ENCODE measurements around the gene PEPD. TPM values are rescaled to one million over a fixed set of nuclear protein-coding genes. Genes with fewer than 3 reads are reported as not detected.
"Not testable (repeated sequence)": the region's sequence is repeated elsewhere in the genome, so short reads cannot be mapped to it uniquely, and the experiment has no call there.

PEPD gene
- total and polyA plus RNA-seq, 10 of the 15 experiments (the other 5 are each of a cell fraction or from before 2014, with no cell fraction given): 1.4 to 52.0 (median 20.2) TPM

DNA sequence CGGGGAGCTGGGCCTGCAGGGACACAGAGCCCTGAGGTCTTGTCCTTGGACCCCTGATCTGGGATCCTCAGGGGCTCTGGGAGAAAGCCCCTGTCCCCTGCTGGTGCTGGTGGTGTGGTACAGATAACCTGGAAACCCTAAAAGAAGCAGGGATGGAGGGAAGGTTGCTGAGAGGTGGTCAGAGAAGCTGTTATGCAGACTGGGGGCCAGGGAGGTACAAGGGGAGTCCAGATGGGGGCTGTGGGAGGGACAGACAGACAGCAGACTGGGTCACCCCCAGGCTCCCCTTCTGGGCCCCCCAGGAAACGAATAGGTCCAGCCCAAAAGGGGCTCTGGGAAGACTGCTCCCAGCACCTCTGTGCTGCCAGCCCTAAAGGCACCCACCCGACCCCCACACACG is 34.7 kb upstream of the PEPD start:
- ATAC-seq: no peak
- no peak for TF ChIP-seq ZNF384 (IDR thresholded peaks at IDR 0.05; ENCODE audit: borderline replicate concordance, low read depth, low read length)
- no peak for TF ChIP-seq MXI1 (IDR thresholded peaks at IDR 0.05; ENCODE audit: low read depth, low read length)
- no peak for TF ChIP-seq RBBP5 (conservative IDR thresholded peaks at IDR 0.05)
- TF ChIP-seq LARP7 (IDR thresholded peaks at IDR 0.05): no peak
- no peak for TF ChIP-seq EP300 (IDR thresholded peaks at IDR 0.05; ENCODE audit: borderline replicate concordance in 1 of 2, control insufficient read depth in 1 of 2, low read depth in 2 of 2, low read length in 2 of 2)
- no peak for TF ChIP-seq SIX5 (IDR thresholded peaks at IDR 0.05; ENCODE audit: low read depth, low read length, severe bottlenecking)
- TF ChIP-seq PAX8 (IDR thresholded peaks at IDR 0.05): no peak
- TF ChIP-seq, protein P1, sequence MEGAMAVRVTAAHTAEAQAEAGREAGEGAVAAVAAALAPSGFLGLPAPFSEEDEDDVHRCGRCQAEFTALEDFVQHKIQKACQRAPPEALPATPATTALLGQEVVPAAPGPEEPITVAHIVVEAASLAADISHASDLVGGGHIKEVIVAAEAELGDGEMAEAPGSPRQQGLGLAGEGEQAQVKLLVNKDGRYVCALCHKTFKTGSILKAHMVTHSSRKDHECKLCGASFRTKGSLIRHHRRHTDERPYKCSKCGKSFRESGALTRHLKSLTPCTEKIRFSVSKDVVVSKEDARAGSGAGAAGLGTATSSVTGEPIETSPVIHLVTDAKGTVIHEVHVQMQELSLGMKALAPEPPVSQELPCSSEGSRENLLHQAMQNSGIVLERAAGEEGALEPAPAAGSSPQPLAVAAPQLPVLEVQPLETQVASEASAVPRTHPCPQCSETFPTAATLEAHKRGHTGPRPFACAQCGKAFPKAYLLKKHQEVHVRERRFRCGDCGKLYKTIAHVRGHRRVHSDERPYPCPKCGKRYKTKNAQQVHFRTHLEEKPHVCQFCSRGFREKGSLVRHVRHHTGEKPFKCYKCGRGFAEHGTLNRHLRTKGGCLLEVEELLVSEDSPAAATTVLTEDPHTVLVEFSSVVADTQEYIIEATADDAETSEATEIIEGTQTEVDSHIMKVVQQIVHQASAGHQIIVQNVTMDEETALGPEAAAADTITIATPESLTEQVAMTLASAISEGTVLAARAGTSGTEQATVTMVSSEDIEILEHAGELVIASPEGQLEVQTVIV (IDR thresholded peaks at IDR 0.05; ENCODE audit: borderline replicate concordance, partially characterized antibody): no peak
- TF ChIP-seq NR2F1 (conservative IDR thresholded peaks at IDR 0.05): no peak
- TF ChIP-seq, protein P2, sequence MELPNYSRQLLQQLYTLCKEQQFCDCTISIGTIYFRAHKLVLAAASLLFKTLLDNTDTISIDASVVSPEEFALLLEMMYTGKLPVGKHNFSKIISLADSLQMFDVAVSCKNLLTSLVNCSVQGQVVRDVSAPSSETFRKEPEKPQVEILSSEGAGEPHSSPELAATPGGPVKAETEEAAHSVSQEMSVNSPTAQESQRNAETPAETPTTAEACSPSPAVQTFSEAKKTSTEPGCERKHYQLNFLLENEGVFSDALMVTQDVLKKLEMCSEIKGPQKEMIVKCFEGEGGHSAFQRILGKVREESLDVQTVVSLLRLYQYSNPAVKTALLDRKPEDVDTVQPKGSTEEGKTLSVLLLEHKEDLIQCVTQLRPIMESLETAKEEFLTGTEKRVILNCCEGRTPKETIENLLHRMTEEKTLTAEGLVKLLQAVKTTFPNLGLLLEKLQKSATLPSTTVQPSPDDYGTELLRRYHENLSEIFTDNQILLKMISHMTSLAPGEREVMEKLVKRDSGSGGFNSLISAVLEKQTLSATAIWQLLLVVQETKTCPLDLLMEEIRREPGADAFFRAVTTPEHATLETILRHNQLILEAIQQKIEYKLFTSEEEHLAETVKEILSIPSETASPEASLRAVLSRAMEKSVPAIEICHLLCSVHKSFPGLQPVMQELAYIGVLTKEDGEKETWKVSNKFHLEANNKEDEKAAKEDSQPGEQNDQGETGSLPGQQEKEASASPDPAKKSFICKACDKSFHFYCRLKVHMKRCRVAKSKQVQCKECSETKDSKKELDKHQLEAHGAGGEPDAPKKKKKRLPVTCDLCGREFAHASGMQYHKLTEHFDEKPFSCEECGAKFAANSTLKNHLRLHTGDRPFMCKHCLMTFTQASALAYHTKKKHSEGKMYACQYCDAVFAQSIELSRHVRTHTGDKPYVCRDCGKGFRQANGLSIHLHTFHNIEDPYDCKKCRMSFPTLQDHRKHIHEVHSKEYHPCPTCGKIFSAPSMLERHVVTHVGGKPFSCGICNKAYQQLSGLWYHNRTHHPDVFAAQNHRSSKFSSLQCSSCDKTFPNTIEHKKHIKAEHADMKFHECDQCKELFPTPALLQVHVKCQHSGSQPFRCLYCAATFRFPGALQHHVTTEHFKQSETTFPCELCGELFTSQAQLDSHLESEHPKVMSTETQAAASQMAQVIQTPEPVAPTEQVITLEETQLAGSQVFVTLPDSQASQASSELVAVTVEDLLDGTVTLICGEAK (IDR thresholded peaks at IDR 0.05; ENCODE audit: borderline replicate concordance): no peak
- no peak for TF ChIP-seq POLR2AphosphoS5 (IDR thresholded peaks at IDR 0.05; ENCODE audit: low read length)
- no peak for TF ChIP-seq MTA3 (IDR thresholded peaks at IDR 0.05; ENCODE audit: borderline replicate concordance, low read length)
- intact Hi-C loops (cut with micrococcal nuclease; ENCODE audit: unreplicated experiment) (no loop called here), in situ Hi-C loops (cut with MboI) (no loop called here)
- POLR2A ChIA-PET: no interaction called here
- H3K36me3 ChIP-seq (ENCODE audit: control insufficient read depth in 2 of 2, insufficient read depth in 2 of 2, low read length in 1 of 2): no peaks in the 10 kb centered on the region
- no TSS peak for BruUV-seq (replicated peaks)
- CTCF ChIA-PET: no interaction called here
- 0% methylated on average over 4 of the region's 4 CpGs for WGBS (ENCODE audit: insufficient coverage, insufficient replicate concordance, low lambda C conversion rate, missing lambda C conversion rate)
- no peaks in the 10 kb centered on the region for H3K4me1 ChIP-seq (ENCODE audit: control insufficient read depth, insufficient read depth, low read length)
- SMC1A ChIA-PET (ENCODE audit: uncharacterized antibody, unreplicated experiment): no interaction called here
- H3K9ac ChIP-seq (ENCODE audit: control insufficient read depth, insufficient read depth, low read length): no peak overlapping the region
- H3K27ac ChIP-seq (ENCODE audit: control insufficient read depth, insufficient read depth): no peak overlapping the region
- no peak for DNase-seq (ENCODE audit: low read depth, low spot score)
- RAD21 ChIA-PET (ENCODE audit: unreplicated experiment): no interaction called here
- no peaks in the 10 kb centered on the region for H3K27me3 ChIP-seq (replicated peaks in 1 of 2; ENCODE audit: control insufficient read depth in 2 of 2, insufficient read depth in 2 of 2, low read length in 1 of 2)
- no peak overlapping the region for H3K4me2 ChIP-seq (ENCODE audit: control insufficient read depth, insufficient read depth)
- FAIRE-seq: no peak
- no peaks in the 10 kb centered on the region for H3K9me3 ChIP-seq (replicated peaks; ENCODE audit: control insufficient read depth, insufficient read depth, low read length)
- no peak overlapping the region for H3K4me3 ChIP-seq
- H2AFZ ChIP-seq (ENCODE audit: control insufficient read depth, low read depth, low read length): no peak overlapping the region
- H3K79me2 ChIP-seq (ENCODE audit: control insufficient read depth, insufficient read depth, low read length): no peaks in the 10 kb centered on the region
- H4K20me1 ChIP-seq (ENCODE audit: control insufficient read depth, insufficient read depth): no peaks in the 10 kb centered on the region

DNA sequence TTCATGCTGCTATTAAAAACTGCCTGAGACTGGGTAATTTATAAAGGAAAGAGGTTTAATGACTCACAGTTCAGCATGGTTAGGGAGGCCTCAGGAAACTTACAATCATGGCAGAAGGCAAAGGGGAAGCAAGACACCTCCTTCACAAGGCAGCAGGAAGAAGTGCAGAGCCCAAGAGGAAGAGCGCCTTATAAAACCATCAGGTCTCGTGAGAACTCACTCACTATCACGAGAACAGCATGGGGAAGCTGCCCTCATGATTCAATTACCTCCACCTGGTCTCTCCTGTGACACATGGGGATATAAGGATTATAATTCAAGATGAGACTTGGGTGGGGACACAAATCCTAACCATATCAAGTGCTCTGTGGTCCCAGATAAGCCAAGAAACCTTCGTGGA is 34.1 kb upstream of the PEPD start:
- intact Hi-C loops (cut with micrococcal nuclease; ENCODE audit: unreplicated experiment); DNase-seq (ENCODE audit: low read depth, low spot score); ATAC-seq; H3K4me1 ChIP-seq (ENCODE audit: control insufficient read depth, insufficient read depth, low read length); H4K20me1 ChIP-seq (ENCODE audit: control insufficient read depth, insufficient read depth); H3K9ac ChIP-seq (ENCODE audit: control insufficient read depth, insufficient read depth, low read length); SMC1A ChIA-PET (ENCODE audit: uncharacterized antibody, unreplicated experiment); H3K27ac ChIP-seq (ENCODE audit: control insufficient read depth, insufficient read depth); H3K9me3 ChIP-seq (replicated peaks; ENCODE audit: control insufficient read depth, insufficient read depth, low read length); POLR2A ChIA-PET; H3K27me3 ChIP-seq (replicated peaks in 1 of 2; ENCODE audit: control insufficient read depth in 2 of 2, insufficient read depth in 2 of 2, low read length in 1 of 2); H3K4me3 ChIP-seq; H3K79me2 ChIP-seq (ENCODE audit: control insufficient read depth, insufficient read depth, low read length); H3K36me3 ChIP-seq (ENCODE audit: control insufficient read depth in 2 of 2, insufficient read depth in 2 of 2, low read length in 1 of 2); in situ Hi-C loops (cut with MboI); H2AFZ ChIP-seq (ENCODE audit: control insufficient read depth, low read depth, low read length); H3K4me2 ChIP-seq (ENCODE audit: control insufficient read depth, insufficient read depth); RAD21 ChIA-PET (ENCODE audit: unreplicated experiment); CTCF ChIA-PET; FAIRE-seq; BruUV-seq (replicated peaks): not testable (repeated sequence)
- 0% methylated on average over 4 of the region's 4 CpGs for WGBS (ENCODE audit: insufficient coverage, insufficient replicate concordance, low lambda C conversion rate, missing lambda C conversion rate)
